Measurements from ENCODE around the gene SLC22A13.
"Not testable (repeated sequence)": the region's sequence is repeated elsewhere in the genome, so short reads cannot be mapped to it uniquely, and the experiment has no call there.

Gene SLC22A13, protein sequence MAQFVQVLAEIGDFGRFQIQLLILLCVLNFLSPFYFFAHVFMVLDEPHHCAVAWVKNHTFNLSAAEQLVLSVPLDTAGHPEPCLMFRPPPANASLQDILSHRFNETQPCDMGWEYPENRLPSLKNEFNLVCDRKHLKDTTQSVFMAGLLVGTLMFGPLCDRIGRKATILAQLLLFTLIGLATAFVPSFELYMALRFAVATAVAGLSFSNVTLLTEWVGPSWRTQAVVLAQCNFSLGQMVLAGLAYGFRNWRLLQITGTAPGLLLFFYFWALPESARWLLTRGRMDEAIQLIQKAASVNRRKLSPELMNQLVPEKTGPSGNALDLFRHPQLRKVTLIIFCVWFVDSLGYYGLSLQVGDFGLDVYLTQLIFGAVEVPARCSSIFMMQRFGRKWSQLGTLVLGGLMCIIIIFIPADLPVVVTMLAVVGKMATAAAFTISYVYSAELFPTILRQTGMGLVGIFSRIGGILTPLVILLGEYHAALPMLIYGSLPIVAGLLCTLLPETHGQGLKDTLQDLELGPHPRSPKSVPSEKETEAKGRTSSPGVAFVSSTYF

DNA sequence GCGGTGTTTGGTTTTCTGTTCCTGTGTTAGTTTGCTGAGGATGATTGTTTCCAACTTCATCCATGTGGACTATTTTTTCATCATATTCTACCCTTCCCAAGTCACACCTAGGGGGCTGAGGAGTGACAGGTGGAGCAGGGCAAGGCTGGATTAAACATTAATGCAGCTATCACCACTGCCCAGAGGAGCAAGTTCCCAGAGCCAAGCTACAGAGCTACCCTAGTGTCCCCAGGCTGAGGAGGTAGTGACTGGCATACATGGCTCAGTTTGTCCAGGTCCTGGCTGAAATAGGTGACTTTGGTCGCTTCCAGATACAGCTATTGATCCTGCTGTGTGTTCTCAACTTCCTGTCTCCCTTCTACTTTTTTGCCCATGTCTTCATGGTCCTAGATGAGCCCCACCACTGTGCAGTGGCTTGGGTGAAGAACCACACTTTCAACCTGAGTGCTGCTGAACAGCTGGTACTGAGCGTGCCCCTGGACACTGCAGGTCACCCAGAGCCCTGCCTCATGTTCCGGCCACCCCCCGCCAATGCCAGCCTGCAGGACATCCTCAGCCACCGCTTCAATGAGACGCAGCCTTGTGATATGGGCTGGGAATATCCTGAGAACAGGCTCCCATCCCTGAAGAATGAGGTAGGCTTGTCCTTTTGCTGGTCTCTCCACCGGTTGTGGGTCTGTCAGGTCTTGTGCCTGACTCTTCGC, at the start of gene SLC22A13:
Gene SLC22A13, plus strand, starts transcription at position 209 of the 704 bp plus-strand sequence. Its CDS starts 49 bp downstream, at position 258.
- no peak for DNase-seq

- no peak for DNase-seq
Observed at GRCh38 chr3:38219609-38220197, 45.9 kb upstream of the SLC22A13 start.

DNA sequence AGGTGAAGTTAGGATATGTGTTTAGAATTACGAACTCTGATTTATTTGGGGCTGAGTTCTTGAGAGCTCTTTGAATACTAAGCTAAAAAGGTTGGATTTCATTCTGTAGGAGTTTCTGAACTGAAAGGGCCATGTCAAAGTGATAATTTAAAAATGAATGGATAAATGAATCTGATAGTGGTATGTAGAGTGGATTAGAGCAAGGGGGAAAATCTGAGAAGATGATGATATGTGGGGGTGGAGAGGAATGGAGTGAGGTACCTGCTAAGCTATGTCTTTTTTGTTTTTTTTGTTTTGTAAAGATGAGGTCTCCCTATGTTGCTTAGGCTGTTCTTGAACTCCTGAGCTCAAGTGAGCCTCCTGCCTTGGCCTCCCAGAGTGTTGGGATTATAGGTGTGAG, 44.6 kb upstream of the SLC22A13 start:
- no peak for DNase-seq

GRCh38 chr3:38222032-38222634, 43.5 kb upstream of the SLC22A13 start:
- no peak for DNase-seq

DNA sequence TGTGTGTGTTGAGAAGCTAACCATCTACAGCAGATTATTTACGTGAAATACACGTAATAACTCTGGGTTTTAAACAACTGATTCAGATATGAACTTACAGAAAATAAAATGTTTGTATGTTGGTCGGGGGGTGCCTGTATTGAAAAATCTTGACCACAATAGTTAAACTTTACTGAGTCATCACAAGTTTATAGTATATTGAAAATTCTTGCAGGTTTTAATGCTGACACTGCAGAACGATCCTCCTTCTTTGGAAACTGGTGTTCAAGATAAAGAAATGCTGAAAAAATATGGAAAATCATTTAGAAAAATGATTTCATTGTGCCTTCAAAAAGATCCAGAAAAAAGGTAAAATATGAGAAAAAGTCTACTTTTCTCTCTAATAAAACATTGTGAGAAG, 41.3 kb upstream of the SLC22A13 start:
- no peak for DNase-seq

DNA sequence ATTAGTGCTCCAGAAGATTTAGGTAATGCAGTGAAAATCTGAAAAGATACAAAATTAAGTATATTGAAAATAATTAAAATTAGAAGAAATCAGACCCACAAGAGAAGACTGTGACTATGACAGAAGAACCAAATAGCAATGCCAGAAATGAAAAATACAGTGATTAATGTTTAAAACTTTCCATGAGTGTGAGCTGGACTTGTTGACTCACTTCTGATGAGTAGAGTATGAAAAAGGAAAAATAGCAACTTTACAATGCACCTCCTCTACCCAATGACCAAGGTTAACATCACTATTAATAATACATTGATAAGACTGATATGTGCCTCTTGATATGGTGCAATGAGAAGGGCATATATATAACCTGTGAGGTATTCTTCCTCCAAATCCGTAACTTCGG, 39.3 kb upstream of the SLC22A13 start:
- DNase-seq, result no peak

- no peak for DNase-seq
Observed at GRCh38 chr3:38227989-38228388, 37.6 kb upstream of the SLC22A13 start.

DNA sequence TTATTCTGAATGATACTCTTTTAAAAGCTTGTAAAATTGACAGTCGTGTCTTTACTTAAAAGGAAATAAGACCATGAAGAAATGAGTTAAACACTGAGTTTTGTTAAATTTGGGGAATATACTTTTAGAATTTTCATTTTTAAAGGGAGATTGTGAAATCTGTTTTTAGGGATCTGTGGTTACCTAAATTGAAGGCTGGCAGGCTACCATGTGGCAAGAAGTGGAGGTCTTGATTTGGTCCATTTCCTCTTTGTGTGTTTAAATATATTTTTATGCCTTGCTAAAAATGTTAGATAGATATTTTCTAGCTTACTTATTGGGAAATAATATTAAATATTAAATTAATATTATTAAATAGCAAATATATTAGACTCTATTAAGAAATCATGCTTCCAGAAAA, 36.6 kb upstream of the SLC22A13 start:
- no peak for DNase-seq

DNA sequence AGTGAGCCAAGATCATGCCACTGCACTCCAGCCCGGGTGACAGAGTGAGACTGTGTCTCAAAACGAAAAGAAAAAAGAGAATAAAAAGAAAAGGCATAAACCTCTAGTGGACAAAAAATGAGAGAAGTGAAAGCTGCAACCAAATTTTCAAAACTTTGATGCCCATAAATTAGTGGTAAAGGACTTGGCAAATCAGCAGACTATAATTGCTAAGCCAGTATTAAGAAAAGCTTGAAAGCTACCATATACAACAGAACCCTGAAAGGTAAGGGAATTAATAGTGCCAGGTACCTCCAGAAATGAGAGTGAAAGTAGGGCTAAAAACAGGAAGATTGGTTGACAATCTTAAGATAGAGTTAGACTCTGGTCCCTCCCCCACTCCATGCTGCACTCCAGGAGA, 32.9 kb upstream of the SLC22A13 start:
- DNase-seq, result no peak

DNA sequence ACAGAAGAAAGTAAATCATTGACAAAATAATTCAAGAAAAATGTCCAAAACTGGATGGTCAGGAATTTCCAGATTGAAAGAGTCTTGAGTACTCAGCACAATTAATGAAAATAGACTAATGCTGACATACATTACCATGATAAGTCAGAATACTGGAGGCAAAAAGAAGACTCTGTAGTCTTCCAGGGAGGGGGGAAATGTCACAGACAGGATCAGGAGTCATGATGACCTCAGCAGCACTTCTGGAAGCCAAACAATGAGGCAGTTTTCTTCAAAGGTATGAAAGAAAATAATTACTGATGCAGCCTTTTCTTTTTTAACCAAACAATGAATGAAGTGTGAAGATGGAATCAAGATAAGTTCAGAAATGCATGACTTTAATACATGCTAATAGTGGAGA, 30.1 kb upstream of the SLC22A13 start:
- DNase-seq, result no peak

DNA sequence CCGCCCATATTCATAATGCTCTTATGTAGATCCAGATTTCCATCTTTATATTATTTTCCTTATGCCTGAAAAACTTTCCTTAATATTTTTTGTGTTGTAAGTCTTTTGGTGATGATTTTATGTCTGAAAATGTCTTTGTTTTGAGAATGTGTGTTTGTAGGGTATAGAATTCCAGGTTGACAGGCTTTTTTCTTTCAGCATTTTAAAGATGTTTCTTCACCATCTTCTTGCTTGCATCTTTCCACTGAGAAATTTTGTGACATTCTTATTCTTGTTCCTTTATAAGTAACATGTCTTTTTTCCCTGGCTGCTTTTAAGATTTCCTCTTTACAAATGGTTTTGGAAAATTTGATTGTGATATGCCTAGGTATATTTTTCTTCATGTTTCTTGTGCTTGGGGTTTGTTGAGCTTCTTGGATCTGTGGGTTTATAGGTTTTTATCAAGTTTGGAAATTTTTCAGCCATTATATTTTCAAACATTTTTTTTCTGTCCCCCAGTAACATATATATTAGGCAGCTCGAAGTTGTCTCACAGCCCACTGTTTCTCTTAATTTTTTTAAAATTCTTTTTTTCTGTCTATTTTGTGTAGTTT, 27.1 kb upstream of the SLC22A13 start:
- no peak for DNase-seq

DNA sequence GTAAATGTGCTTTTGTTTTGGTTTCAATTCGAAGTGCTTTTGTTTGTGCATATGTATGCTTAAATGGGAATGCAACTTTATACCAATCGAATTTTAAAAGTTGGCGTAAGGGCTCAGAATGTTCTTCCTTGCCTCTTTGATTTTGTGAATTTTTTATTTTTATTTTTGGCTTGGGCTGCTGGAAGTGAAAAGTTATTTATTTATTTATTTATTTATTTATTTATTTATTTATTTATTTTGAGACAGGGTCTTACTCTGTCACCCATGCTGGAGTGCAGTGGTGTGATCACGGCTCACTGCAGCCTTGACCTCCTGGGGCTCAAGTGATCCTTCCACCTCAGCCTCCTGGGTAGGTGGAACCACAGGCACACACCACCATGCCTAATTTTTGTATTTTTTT, 22.8 kb upstream of the SLC22A13 start:
- not testable (repeated sequence) for DNase-seq

DNA sequence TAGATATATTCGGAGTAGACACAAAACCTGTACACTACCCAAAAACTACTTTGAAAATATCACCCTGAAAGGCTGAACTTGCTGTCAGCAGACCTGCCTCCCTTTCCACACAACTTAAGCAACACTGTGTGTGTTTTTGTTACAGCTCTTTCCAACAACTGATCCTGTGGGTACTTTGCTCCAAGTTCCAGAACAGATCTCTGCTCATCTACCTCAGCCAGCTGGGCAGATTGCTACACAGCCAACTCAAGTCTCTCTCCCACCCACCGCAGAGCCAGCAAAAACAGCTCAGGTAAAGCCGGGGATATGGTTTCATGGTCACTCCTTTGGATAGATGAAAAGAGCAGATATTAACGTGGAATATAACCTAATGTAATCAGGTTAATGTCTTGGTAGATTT, 19.7 kb upstream of the SLC22A13 start:
- DNase-seq, result no peak

- peak; percentile 64 for DNase-seq
Observed at GRCh38 chr3:38247366-38248035, 18.1 kb upstream of the SLC22A13 start.

DNA sequence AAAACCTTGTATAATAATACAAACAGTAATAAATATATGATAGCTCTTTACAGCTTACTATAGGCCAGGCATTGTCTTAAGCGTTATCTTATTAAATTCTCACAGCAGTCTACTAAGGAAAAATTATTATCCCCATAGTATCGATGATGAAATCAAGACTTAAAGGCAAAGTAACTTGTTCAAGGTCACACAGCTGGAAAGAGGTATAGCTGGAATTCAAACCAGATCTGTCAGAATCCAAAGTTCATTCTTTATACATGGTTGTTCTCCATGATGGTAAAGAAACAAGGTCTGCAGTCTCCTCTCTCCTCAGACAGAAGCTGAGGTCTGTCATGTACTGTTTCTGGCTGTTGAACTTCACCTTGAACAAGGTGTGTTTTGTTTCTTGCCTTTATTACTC, 15.4 kb upstream of the SLC22A13 start:
- DNase-seq, result no peak

- no peak for DNase-seq
Observed at GRCh38 chr3:38251197-38251596, 14.4 kb upstream of the SLC22A13 start.

DNA sequence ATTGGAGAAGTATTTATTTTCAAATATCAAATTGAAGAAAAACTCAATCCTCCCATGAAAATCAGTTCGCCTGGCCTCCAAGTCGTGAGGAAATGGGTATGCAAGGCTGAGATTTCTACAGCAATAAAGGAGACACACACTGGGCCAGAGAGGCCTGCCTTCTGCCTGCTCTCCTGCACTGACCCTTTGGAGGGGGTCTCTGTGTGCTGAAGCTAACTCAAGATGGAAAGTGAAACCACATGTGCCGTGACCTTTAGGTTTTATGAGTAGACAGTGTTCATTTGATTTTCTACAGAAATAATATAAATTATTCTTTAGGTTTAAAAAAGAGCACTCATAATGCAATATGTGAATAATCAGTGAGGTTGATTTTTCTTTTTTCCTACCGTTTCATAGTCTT, 11.9 kb upstream of the SLC22A13 start:
- no peak for DNase-seq

- no peak for DNase-seq
Observed at GRCh38 chr3:38254872-38255271, 10.7 kb upstream of the SLC22A13 start.

- DNase-seq, result no peak
Observed at GRCh38 chr3:38255627-38256026, 10.0 kb upstream of the SLC22A13 start.

DNA sequence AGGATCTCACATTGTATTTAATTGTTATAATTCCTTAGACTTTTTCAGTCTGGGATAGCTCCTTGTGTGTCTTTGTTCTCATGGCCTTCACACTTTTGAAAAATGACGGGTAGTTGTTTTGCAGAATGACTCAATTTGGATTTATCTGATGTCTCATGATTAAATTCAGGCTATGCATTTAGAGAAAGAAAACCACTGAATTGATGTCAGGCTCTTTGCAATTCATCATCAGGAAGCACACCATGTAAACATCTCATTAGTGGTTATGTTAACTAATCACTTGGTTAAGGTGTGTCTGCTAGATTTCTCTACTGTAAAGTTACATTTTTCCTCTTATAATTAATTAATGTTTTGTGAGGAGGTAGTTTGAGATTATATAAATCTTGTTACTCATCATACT, 8.0 kb upstream of the SLC22A13 start:
- no peak for DNase-seq

GRCh38 chr3:38260474-38260873, 5.1 kb upstream of the SLC22A13 start:
- DNase-seq, result no peak

DNA sequence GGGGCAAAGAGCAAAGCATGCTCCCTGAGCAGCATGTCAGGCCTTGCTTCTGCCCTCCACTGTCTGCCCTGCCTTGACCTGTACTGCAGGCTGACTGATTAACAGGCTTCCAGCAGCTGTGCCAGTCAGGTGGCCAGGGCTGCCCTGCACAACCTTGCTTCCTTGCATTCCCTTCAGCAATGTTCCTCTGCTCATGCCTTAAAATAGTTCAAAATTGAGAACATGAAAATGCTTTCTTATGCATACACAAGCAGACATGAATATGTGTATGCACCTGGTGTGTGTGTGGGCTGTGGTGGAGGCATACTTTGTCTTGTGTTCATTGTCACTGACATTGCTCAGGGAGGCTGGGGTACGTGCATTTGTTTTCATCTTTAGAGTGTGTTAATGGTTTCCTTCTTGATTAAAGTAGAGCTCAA, 1.2 kb upstream of the SLC22A13 start:
- DNase-seq, result no peak

All from NCI-H446 treated with DMSO at 0.1 percent for 48 hours (cell line).